ENCODE results near the gene ADAMTS9.
"Not testable (repeated sequence)": the region's sequence is repeated elsewhere in the genome, so short reads cannot be mapped to it uniquely, and the experiment has no call there.

ADAMTS9 gene

GRCh38 chr3:64548200-64548889, 139.5 kb downstream of the ADAMTS9 start:
- no peak overlapping the region for H2AK5ac ChIP-seq (ENCODE audit: low read length, severe bottlenecking)
- no peak overlapping the region for H4K91ac ChIP-seq (ENCODE audit: low read length)
- no peaks in the 10 kb centered on the region for H3K79me1 ChIP-seq (replicated peaks; ENCODE audit: low read length, poor library complexity, severe bottlenecking)
- H3K9ac ChIP-seq (ENCODE audit: low read length) = no peak overlapping the region
- H3K23ac ChIP-seq (ENCODE audit: low read length in 2 of 2) = no peak overlapping the region
- H2BK120ac ChIP-seq (ENCODE audit: low read depth, low read length) = no peak overlapping the region
- H2AFZ ChIP-seq (ENCODE audit: low read depth, low read length) = no peak overlapping the region
- H2BK15ac ChIP-seq (ENCODE audit: low read depth, poor library complexity, severe bottlenecking) = no peak overlapping the region
- peak; percentile 45 for DNase-seq
- no peak overlapping the region for H3K14ac ChIP-seq (ENCODE audit: low read length in 2 of 2)
- H3K4ac ChIP-seq (ENCODE audit: low read depth in 1 of 2, low read length in 2 of 2) = no peak overlapping the region
- H4K8ac ChIP-seq (ENCODE audit: low read length) = no peak overlapping the region
- H3K4me1 ChIP-seq (ENCODE audit: control insufficient read depth, insufficient read depth, low read depth, low read length) = no peaks in the 10 kb centered on the region
- no peaks in the 10 kb centered on the region for H3K9me3 ChIP-seq (ENCODE audit: control insufficient read depth, low read length)
- WGBS = 74% methylated on average over 6 of the region's 6 CpGs
- no peak overlapping the region for H2BK5ac ChIP-seq (ENCODE audit: low read depth, low read length, poor library complexity, severe bottlenecking)
- H3K4me3 ChIP-seq (ENCODE audit: insufficient read depth in 1 of 2, low read depth in 1 of 2, low read length in 2 of 2) = no peak overlapping the region
- H3K36me3 ChIP-seq (ENCODE audit: control insufficient read depth in 1 of 2, insufficient read depth in 2 of 2, low read depth in 1 of 2, low read length in 2 of 2) = peaks cover 0 to 17% of the 10 kb centered on the region in 2 experiments
- H3K18ac ChIP-seq (ENCODE audit: low read depth in 1 of 2, low read length in 2 of 2) = no peak overlapping the region
- no peak overlapping the region for H2BK12ac ChIP-seq (ENCODE audit: low read length in 2 of 2)
- H3K27ac ChIP-seq (ENCODE audit: low read length, poor library complexity, severe bottlenecking) = no peak overlapping the region
- H3K27me3 ChIP-seq (ENCODE audit: control insufficient read depth in 1 of 2, insufficient read depth in 1 of 2, low read length in 2 of 2) = no peaks in the 10 kb centered on the region
- H3K4me2 ChIP-seq (ENCODE audit: low read length, poor library complexity, severe bottlenecking) = no peak overlapping the region

- H2AK5ac ChIP-seq (ENCODE audit: low read length, severe bottlenecking) = no peak overlapping the region
These were observed 140.9 kb downstream of the ADAMTS9 start for GRCh38 chr3:64546856-64547255.

GRCh38 chr3:64545239-64545638, 142.6 kb downstream of the ADAMTS9 start:
- not testable (repeated sequence) for H3K23ac ChIP-seq (ENCODE audit: low read length in 2 of 2); H3K9ac ChIP-seq (ENCODE audit: low read length); H4K8ac ChIP-seq (ENCODE audit: low read length); H2BK5ac ChIP-seq (ENCODE audit: low read depth, low read length, poor library complexity, severe bottlenecking); H3K18ac ChIP-seq (ENCODE audit: low read depth in 1 of 2, low read length in 2 of 2); H2AK5ac ChIP-seq (ENCODE audit: low read length, severe bottlenecking); H3K27ac ChIP-seq (ENCODE audit: low read length, poor library complexity, severe bottlenecking); H3K4ac ChIP-seq (ENCODE audit: low read depth in 1 of 2, low read length in 2 of 2); H3K27me3 ChIP-seq (ENCODE audit: control insufficient read depth in 1 of 2, insufficient read depth in 1 of 2, low read length in 2 of 2); H3K79me1 ChIP-seq (replicated peaks; ENCODE audit: low read length, poor library complexity, severe bottlenecking); H3K9me3 ChIP-seq (ENCODE audit: control insufficient read depth, low read length); H2BK120ac ChIP-seq (ENCODE audit: low read depth, low read length); H3K4me1 ChIP-seq (ENCODE audit: control insufficient read depth, insufficient read depth, low read depth, low read length); H4K91ac ChIP-seq (ENCODE audit: low read length); H2BK15ac ChIP-seq (ENCODE audit: low read depth, poor library complexity, severe bottlenecking); H3K4me2 ChIP-seq (ENCODE audit: low read length, poor library complexity, severe bottlenecking); DNase-seq; H3K4me3 ChIP-seq (ENCODE audit: insufficient read depth in 1 of 2, low read depth in 1 of 2, low read length in 2 of 2); H2BK12ac ChIP-seq (ENCODE audit: low read length in 2 of 2); H3K14ac ChIP-seq (ENCODE audit: low read length in 2 of 2); H2AFZ ChIP-seq (ENCODE audit: low read depth, low read length)
- H3K36me3 ChIP-seq (ENCODE audit: control insufficient read depth in 1 of 2, insufficient read depth in 2 of 2, low read depth in 1 of 2, low read length in 2 of 2) = peaks cover 0 to 21% of the 10 kb centered on the region in 2 experiments
- WGBS = 100% methylated on average over 1 of the region's 3 CpGs

More at GRCh38 chr3:64546856-64547255, 140.9 kb downstream of the ADAMTS9 start:
- Histone ChIP-seq H2BK12ac (ENCODE audit: low read length in 2 of 2) (no peak overlapping the region), H3K18ac (ENCODE audit: low read depth in 1 of 2, low read length in 2 of 2) (no peak overlapping the region), H3K4ac (ENCODE audit: low read depth in 1 of 2, low read length in 2 of 2) (no peak overlapping the region), H3K4me1 (ENCODE audit: control insufficient read depth, insufficient read depth, low read depth, low read length) (no peaks in the 10 kb centered on the region), H3K79me1 (replicated peaks; ENCODE audit: low read length, poor library complexity, severe bottlenecking) (no peaks in the 10 kb centered on the region), H3K9ac (ENCODE audit: low read length) (no peak overlapping the region), H2BK5ac (ENCODE audit: low read depth, low read length, poor library complexity, severe bottlenecking) (no peak overlapping the region), H2BK15ac (ENCODE audit: low read depth, poor library complexity, severe bottlenecking) (no peak overlapping the region), H4K91ac (ENCODE audit: low read length) (no peak overlapping the region), H3K27ac (ENCODE audit: low read length, poor library complexity, severe bottlenecking) (no peak overlapping the region), H3K4me2 (ENCODE audit: low read length, poor library complexity, severe bottlenecking) (no peak overlapping the region), H3K27me3 (ENCODE audit: control insufficient read depth in 1 of 2, insufficient read depth in 1 of 2, low read length in 2 of 2) (no peaks in the 10 kb centered on the region), H3K14ac (ENCODE audit: low read length in 2 of 2) (no peak overlapping the region), H4K8ac (ENCODE audit: low read length) (no peak overlapping the region), H3K23ac (ENCODE audit: low read length in 2 of 2) (no peak overlapping the region), H2BK120ac (ENCODE audit: low read depth, low read length) (no peak overlapping the region), H3K4me3 (ENCODE audit: insufficient read depth in 1 of 2, low read depth in 1 of 2, low read length in 2 of 2) (no peak overlapping the region), H3K36me3 (ENCODE audit: control insufficient read depth in 1 of 2, insufficient read depth in 2 of 2, low read depth in 1 of 2, low read length in 2 of 2) (peaks cover 0 to 17% of the 10 kb centered on the region in 2 experiments), H3K9me3 (ENCODE audit: control insufficient read depth, low read length) (no peaks in the 10 kb centered on the region), H2AFZ (ENCODE audit: low read depth, low read length) (no peak overlapping the region)
- DNase-seq = no peak
- whole genome bisulfite sequencing = 87% methylated on average over 8 of the region's 8 CpGs

GRCh38 chr3:64541803-64542202, 146.0 kb downstream of the ADAMTS9 start:
- Histone ChIP-seq H2BK12ac (ENCODE audit: low read length in 2 of 2) (no peak overlapping the region), H3K27ac (ENCODE audit: low read length, poor library complexity, severe bottlenecking) (no peak overlapping the region), H2AFZ (ENCODE audit: low read depth, low read length) (no peak overlapping the region), H3K9ac (ENCODE audit: low read length) (no peak overlapping the region), H4K91ac (ENCODE audit: low read length) (no peak overlapping the region), H3K27me3 (ENCODE audit: control insufficient read depth in 1 of 2, insufficient read depth in 1 of 2, low read length in 2 of 2) (peaks cover 5 to 7% of the 10 kb centered on the region in 2 experiments), H2BK120ac (ENCODE audit: low read depth, low read length) (no peak overlapping the region), H2AK5ac (ENCODE audit: low read length, severe bottlenecking) (no peak overlapping the region), H3K4ac (ENCODE audit: low read depth in 1 of 2, low read length in 2 of 2) (no peak overlapping the region), H3K14ac (ENCODE audit: low read length in 2 of 2) (no peak overlapping the region), H3K23ac (ENCODE audit: low read length in 2 of 2) (no peak overlapping the region), H2BK5ac (ENCODE audit: low read depth, low read length, poor library complexity, severe bottlenecking) (no peak overlapping the region), H2BK15ac (ENCODE audit: low read depth, poor library complexity, severe bottlenecking) (no peak overlapping the region), H3K36me3 (ENCODE audit: control insufficient read depth in 1 of 2, insufficient read depth in 2 of 2, low read depth in 1 of 2, low read length in 2 of 2) (peaks cover 0 to 21% of the 10 kb centered on the region in 2 experiments), H4K8ac (ENCODE audit: low read length) (no peak overlapping the region), H3K9me3 (ENCODE audit: control insufficient read depth, low read length) (no peaks in the 10 kb centered on the region), H3K18ac (ENCODE audit: low read depth in 1 of 2, low read length in 2 of 2) (no peak overlapping the region), H3K79me1 (replicated peaks; ENCODE audit: low read length, poor library complexity, severe bottlenecking) (no peaks in the 10 kb centered on the region), H3K4me3 (ENCODE audit: insufficient read depth in 1 of 2, low read depth in 1 of 2, low read length in 2 of 2) (no peak overlapping the region), H3K4me2 (ENCODE audit: low read length, poor library complexity, severe bottlenecking) (no peak overlapping the region), H3K4me1 (ENCODE audit: control insufficient read depth, insufficient read depth, low read depth, low read length) (no peaks in the 10 kb centered on the region)
- 92% methylated on average over 2 of the region's 4 CpGs for WGBS
- no peak for DNase-seq
